ENCODE data around the gene PABPN1. TPM values are rescaled to one million over a fixed set of nuclear protein-coding genes. Genes with fewer than 3 reads are reported as not detected.

Gene PABPN1
- total and polyA plus RNA-seq, 2 of the 13 experiments (the other 11 are each of a cell fraction or from before 2014, with no cell fraction given): 233 to 524 TPM

DNA sequence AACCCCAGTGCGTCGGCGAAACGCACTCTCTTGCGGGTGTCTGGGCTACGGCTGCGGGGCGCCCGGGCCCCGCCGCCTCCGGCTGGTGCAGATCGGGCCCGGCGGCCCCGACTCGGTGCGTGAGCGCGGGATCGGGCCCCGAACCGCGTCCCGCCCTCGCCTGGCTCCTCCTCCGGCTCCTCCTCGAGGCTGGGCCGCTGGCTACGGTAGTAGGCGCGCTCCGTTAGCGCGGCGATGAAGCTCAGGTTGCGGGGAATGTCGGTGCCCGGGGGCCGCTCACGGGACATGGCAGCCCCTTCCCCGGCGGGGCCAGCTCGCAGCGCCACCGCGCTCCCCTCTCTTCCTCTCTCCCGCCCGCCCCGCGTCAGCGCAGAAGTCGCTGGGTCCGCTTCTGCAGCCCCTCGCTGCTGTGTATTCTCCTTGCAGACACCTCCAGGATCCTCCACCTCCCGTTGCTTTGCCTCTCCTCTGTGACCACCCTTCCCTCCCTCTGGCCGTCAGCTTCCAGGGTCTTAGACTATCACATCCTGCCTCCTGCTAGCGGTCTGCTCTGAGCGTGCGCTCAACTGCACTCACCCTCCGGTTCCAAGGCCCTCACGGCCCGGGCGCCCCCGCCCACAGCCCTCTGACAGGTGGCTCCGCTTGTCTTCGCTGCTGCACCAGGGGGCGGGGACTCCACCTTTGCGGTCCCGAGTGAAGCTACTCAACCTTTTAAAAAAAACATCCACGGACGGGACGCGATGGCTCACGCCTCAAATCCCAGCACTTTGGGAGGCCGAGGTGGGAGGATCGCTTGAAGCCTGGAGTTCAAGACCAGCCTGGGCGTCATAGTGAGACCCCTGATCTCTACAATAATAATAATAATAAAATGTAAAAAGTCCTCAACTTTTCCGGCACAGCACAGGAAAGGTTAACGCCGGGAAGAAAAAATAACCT lies 18.7 kb upstream of the PABPN1 start, which contains the start of gene PPP1R3E (continued):
- no peak; the same call in 1 of the 2 replicates for TF ChIP-seq ZNF660 (CRISPR knock-in tag; IDR thresholded peaks at IDR 0.05; ENCODE audit: borderline replicate concordance, low read depth)
- TF ChIP-seq, protein P1, sequence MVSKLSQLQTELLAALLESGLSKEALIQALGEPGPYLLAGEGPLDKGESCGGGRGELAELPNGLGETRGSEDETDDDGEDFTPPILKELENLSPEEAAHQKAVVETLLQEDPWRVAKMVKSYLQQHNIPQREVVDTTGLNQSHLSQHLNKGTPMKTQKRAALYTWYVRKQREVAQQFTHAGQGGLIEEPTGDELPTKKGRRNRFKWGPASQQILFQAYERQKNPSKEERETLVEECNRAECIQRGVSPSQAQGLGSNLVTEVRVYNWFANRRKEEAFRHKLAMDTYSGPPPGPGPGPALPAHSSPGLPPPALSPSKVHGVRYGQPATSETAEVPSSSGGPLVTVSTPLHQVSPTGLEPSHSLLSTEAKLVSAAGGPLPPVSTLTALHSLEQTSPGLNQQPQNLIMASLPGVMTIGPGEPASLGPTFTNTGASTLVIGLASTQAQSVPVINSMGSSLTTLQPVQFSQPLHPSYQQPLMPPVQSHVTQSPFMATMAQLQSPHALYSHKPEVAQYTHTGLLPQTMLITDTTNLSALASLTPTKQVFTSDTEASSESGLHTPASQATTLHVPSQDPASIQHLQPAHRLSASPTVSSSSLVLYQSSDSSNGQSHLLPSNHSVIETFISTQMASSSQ (IDR thresholded peaks at IDR 0.05; ENCODE audit: low read depth): no peak
- TF ChIP-seq, protein P1 (CRISPR knock-in tag; IDR thresholded peaks at IDR 0.05; ENCODE audit: borderline replicate concordance): peak; percentile 39; the same call in 1 of the 2 replicates
- peak; percentile 56; the same call in 1 of the 2 replicates for TF ChIP-seq ZFP36L2 (CRISPR knock-in tag; IDR thresholded peaks at IDR 0.05)
- 0 out of 2 replicates have a peak, but pooled peaks have one; percentile 80 for TF ChIP-seq HDAC6 (IDR thresholded peaks at IDR 0.05; ENCODE audit: low read depth, low read length)
- TF ChIP-seq, protein P2, sequence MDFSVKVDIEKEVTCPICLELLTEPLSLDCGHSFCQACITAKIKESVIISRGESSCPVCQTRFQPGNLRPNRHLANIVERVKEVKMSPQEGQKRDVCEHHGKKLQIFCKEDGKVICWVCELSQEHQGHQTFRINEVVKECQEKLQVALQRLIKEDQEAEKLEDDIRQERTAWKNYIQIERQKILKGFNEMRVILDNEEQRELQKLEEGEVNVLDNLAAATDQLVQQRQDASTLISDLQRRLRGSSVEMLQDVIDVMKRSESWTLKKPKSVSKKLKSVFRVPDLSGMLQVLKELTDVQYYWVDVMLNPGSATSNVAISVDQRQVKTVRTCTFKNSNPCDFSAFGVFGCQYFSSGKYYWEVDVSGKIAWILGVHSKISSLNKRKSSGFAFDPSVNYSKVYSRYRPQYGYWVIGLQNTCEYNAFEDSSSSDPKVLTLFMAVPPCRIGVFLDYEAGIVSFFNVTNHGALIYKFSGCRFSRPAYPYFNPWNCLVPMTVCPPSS (IDR thresholded peaks at IDR 0.05): no peak
- TF ChIP-seq XBP1 (CRISPR knock-in tag; IDR thresholded peaks at IDR 0.05): no peak
- TF ChIP-seq GABPB1 (CRISPR knock-in tag; IDR thresholded peaks at IDR 0.05): peak; percentile 58
- 0 out of 2 replicates have a peak, but pooled peaks have one; percentile 72 for TF ChIP-seq ZNF777 (CRISPR knock-in tag; IDR thresholded peaks at IDR 0.05)
- no peak for TF ChIP-seq SNRNP70 (IDR thresholded peaks at IDR 0.05; ENCODE audit: low read depth, low read length)
- peak; percentile 74 for TF ChIP-seq RXRB (CRISPR knock-in tag; IDR thresholded peaks at IDR 0.05; ENCODE audit: borderline replicate concordance)
- TF ChIP-seq SMARCC2 (IDR thresholded peaks at IDR 0.05): no peak
- TF ChIP-seq ZNF232 (CRISPR knock-in tag; IDR thresholded peaks at IDR 0.05; ENCODE audit: borderline replicate concordance): peak; percentile 87; the same call in 1 of the 2 replicates
- no peak for TF ChIP-seq WIZ (CRISPR knock-in tag; IDR thresholded peaks at IDR 0.05)
- no peak for TF ChIP-seq ZNF431 (CRISPR knock-in tag; IDR thresholded peaks at IDR 0.05; ENCODE audit: borderline replicate concordance, low read depth)
- 0 out of 2 replicates have a peak, but pooled peaks have one; percentile 10 for TF ChIP-seq ZFP1 (CRISPR knock-in tag; IDR thresholded peaks at IDR 0.05)
- TF ChIP-seq, protein P3, sequence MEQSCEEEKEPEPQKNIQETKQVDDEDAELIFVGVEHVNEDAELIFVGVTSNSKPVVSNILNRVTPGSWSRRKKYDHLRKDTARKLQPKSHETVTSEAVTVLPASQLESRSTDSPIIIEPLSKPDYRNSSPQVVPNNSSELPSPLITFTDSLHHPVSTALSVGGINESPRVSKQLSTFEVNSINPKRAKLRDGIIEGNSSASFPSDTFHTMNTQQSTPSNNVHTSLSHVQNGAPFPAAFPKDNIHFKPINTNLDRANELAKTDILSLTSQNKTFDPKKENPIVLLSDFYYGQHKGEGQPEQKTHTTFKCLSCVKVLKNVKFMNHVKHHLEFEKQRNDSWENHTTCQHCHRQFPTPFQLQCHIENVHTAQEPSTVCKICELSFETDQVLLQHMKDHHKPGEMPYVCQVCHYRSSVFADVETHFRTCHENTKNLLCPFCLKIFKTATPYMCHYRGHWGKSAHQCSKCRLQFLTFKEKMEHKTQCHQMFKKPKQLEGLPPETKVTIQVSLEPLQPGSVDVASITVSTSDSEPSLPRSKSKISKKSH (CRISPR knock-in tag; IDR thresholded peaks at IDR 0.05; ENCODE audit: borderline replicate concordance): peak; percentile 96
- no peak for TF ChIP-seq TRIM24 (CRISPR knock-in tag; IDR thresholded peaks at IDR 0.05)
- TF ChIP-seq ZNF768 (CRISPR knock-in tag; IDR thresholded peaks at IDR 0.05): peak; percentile 29; the same call in 1 of the 2 replicates
- TF ChIP-seq SETDB1 (CRISPR knock-in tag; IDR thresholded peaks at IDR 0.05; ENCODE audit: borderline replicate concordance): no peak
- TF ChIP-seq AKAP8 (CRISPR knock-in tag; IDR thresholded peaks at IDR 0.05): peak; percentile 83; the same call in 1 of the 2 replicates
- TF ChIP-seq, protein P4, sequence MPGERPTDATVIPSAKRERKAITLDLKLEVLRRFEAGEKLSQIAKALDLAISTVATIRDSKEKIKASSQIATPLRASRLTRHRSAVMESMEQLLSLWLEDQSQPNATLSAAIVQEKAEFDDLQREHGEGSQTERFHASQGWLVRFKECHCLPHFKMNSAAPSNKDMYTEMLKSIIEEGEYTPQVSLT (CRISPR knock-in tag; IDR thresholded peaks at IDR 0.05; ENCODE audit: borderline replicate concordance, low read depth): no peak
